ENCODE data around the gene PFKM. TPM values are rescaled to one million over a fixed set of nuclear protein-coding genes. Genes with fewer than 3 reads are reported as not detected.

PFKM gene
- total RNA-seq, 1 donor from 2014 or later: 60.9 TPM

GRCh38 chr12:48176417-48176751 is 57.2 kb downstream of the PFKM start:
- no peak for DNase-seq (ENCODE audit: low spot score)
- H3K9me3 Mint-ChIP-seq (ENCODE audit: low read depth): no peaks in the 10 kb centered on the region
- H3K27ac Mint-ChIP-seq (ENCODE audit: unreplicated experiment): no peak overlapping the region
- H3K27me3 Mint-ChIP-seq (ENCODE audit: low read depth): peaks cover 39% of the 10 kb centered on the region
- no peak overlapping the region for H3K4me3 Mint-ChIP-seq (ENCODE audit: unreplicated experiment)
- H3K4me1 Mint-ChIP-seq (ENCODE audit: low read depth): peaks cover 7% of the 10 kb centered on the region
- no peak for TF ChIP-seq CTCF (IDR thresholded peaks at IDR 0.05)
- no peaks in the 10 kb centered on the region for H3K36me3 Mint-ChIP-seq (ENCODE audit: low read depth)

GRCh38 chr12:48177982-48178381 is 58.8 kb downstream of the PFKM start:
- Mint-ChIP-seq H3K36me3 (ENCODE audit: low read depth) (no peaks in the 10 kb centered on the region), H3K4me1 (ENCODE audit: low read depth) (peaks cover 16% of the 10 kb centered on the region), H3K27ac (ENCODE audit: unreplicated experiment) (no peak overlapping the region), H3K27me3 (ENCODE audit: low read depth) (peaks cover 42% of the 10 kb centered on the region), H3K4me3 (ENCODE audit: unreplicated experiment) (no peak overlapping the region), H3K9me3 (ENCODE audit: low read depth) (no peaks in the 10 kb centered on the region)
- no peak for DNase-seq (ENCODE audit: low spot score)
- TF ChIP-seq CTCF (IDR thresholded peaks at IDR 0.05): no peak

- H3K9me3 Mint-ChIP-seq (ENCODE audit: low read depth): no peaks in the 10 kb centered on the region
- TF ChIP-seq CTCF (IDR thresholded peaks at IDR 0.05): no peak
- H3K4me3 Mint-ChIP-seq (ENCODE audit: unreplicated experiment): no peak overlapping the region
- peaks cover 46% of the 10 kb centered on the region for H3K27me3 Mint-ChIP-seq (ENCODE audit: low read depth)
- no peaks in the 10 kb centered on the region for H3K36me3 Mint-ChIP-seq (ENCODE audit: low read depth)
- no peak overlapping the region for H3K27ac Mint-ChIP-seq (ENCODE audit: unreplicated experiment)
- peaks cover 19% of the 10 kb centered on the region for H3K4me1 Mint-ChIP-seq (ENCODE audit: low read depth)
- no peak for DNase-seq (ENCODE audit: low spot score)
Measured at GRCh38 chr12:48179466-48179865, 60.3 kb downstream of the PFKM start.

GRCh38 chr12:48180424-48180823 is 61.3 kb downstream of the PFKM start:
- Mint-ChIP-seq H3K4me1 (ENCODE audit: low read depth) (peaks cover 24% of the 10 kb centered on the region), H3K9me3 (ENCODE audit: low read depth) (no peaks in the 10 kb centered on the region), H3K27ac (ENCODE audit: unreplicated experiment) (no peak overlapping the region), H3K4me3 (ENCODE audit: unreplicated experiment) (no peak overlapping the region), H3K36me3 (ENCODE audit: low read depth) (no peaks in the 10 kb centered on the region), H3K27me3 (ENCODE audit: low read depth) (peaks cover 48% of the 10 kb centered on the region)
- DNase-seq (ENCODE audit: low spot score): no peak
- no peak for TF ChIP-seq CTCF (IDR thresholded peaks at IDR 0.05)

GRCh38 chr12:48180857-48181495 is 61.8 kb downstream of the PFKM start:
- TF ChIP-seq CTCF (IDR thresholded peaks at IDR 0.05): no peak
- H3K4me3 Mint-ChIP-seq (ENCODE audit: unreplicated experiment): no peak overlapping the region
- H3K27me3 Mint-ChIP-seq (ENCODE audit: low read depth): peaks cover 53% of the 10 kb centered on the region
- peaks cover 20% of the 10 kb centered on the region for H3K4me1 Mint-ChIP-seq (ENCODE audit: low read depth)
- DNase-seq (ENCODE audit: low spot score): no peak
- no peaks in the 10 kb centered on the region for H3K9me3 Mint-ChIP-seq (ENCODE audit: low read depth)
- H3K36me3 Mint-ChIP-seq (ENCODE audit: low read depth): no peaks in the 10 kb centered on the region
- no peak overlapping the region for H3K27ac Mint-ChIP-seq (ENCODE audit: unreplicated experiment)
